ENCODE measurements around the gene ARR3.
"Not testable (repeated sequence)": the region's sequence is repeated elsewhere in the genome, so short reads cannot be mapped to it uniquely, and the experiment has no call there.

The ARR3 gene

GRCh38 chrX:70301716-70302115 lies 33.6 kb downstream of the ARR3 start:
- H3K27ac ChIP-seq = no peak overlapping the region
- TF ChIP-seq ZFX (IDR thresholded peaks at IDR 0.05; ENCODE audit: borderline replicate concordance) (no peak), CTCF (IDR thresholded peaks at IDR 0.05) (no peak)

GRCh38 chrX:70313503-70313902 lies 45.4 kb downstream of the ARR3 start:
- no peak overlapping the region for H3K27ac ChIP-seq
- TF ChIP-seq CTCF (IDR thresholded peaks at IDR 0.05) (no peak), ZFX (IDR thresholded peaks at IDR 0.05; ENCODE audit: borderline replicate concordance) (no peak)

GRCh38 chrX:70322784-70323183 lies 54.6 kb downstream of the ARR3 start:
- TF ChIP-seq ZFX (IDR thresholded peaks at IDR 0.05; ENCODE audit: borderline replicate concordance) (no peak), CTCF (IDR thresholded peaks at IDR 0.05) (no peak)

GRCh38 chrX:70323628-70324027 lies 55.5 kb downstream of the ARR3 start:
- not testable (repeated sequence) for H3K27ac ChIP-seq

More at GRCh38 chrX:70322784-70323183, 54.6 kb downstream of the ARR3 start:
- no peak overlapping the region for H3K27ac ChIP-seq

GRCh38 chrX:70324326-70324725 lies 56.2 kb downstream of the ARR3 start:
- no peak overlapping the region for H3K27ac ChIP-seq
- TF ChIP-seq CTCF (IDR thresholded peaks at IDR 0.05) (no peak), ZFX (IDR thresholded peaks at IDR 0.05; ENCODE audit: borderline replicate concordance) (no peak)

GRCh38 chrX:70331161-70331560 lies 63.0 kb downstream of the ARR3 start:
- H3K27ac ChIP-seq = no peak overlapping the region
- no peak for TF ChIP-seq ZFX (IDR thresholded peaks at IDR 0.05; ENCODE audit: borderline replicate concordance)
- no peak for TF ChIP-seq CTCF (IDR thresholded peaks at IDR 0.05)

Data from 22Rv1 (cell line).